ENCODE data around the gene HTR3E.

The HTR3E gene

DNA sequence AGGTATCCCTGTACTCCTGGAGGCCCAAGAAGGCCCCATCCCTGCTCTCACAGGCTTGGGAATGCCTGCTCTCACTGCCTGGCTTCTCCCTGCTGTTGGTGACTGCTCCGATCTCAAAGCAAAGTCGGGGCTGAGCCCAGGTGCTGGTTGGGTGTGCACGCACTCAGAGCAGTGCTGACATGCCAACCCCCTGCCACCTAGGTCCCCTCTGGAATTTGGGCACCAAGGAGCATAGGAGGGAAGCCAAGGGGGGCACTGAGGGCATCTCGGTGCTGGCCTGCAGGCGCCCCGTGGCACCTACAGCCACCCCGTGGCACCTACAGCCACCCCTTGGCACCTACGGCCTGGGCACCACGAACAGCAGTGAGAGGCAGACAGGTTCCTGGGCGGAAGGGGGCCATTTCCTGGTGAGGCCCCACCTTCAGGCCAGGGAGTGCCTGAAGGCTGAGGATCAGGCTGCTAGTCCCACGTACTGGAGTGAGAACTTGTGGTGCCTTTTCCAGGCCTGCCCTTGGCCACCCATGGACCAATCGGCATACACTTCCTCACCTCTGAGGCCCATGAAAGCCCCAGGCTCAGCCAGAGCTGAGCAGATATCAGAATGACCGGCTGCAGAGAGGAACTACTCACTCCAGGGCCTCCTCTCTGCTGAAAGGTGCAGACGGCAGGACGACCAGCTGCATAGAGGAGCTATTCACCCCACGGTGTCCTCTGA, 15.6 kb upstream of the HTR3E start:
- no peak for TF ChIP-seq CTCF (conservative IDR thresholded peaks at IDR 0.05; ENCODE audit: low read depth, low read length)
- H3K4me3 ChIP-seq (ENCODE audit: low read depth, low read length) = no peak overlapping the region
- DNase-seq (ENCODE audit: low read depth) = no peak

DNA sequence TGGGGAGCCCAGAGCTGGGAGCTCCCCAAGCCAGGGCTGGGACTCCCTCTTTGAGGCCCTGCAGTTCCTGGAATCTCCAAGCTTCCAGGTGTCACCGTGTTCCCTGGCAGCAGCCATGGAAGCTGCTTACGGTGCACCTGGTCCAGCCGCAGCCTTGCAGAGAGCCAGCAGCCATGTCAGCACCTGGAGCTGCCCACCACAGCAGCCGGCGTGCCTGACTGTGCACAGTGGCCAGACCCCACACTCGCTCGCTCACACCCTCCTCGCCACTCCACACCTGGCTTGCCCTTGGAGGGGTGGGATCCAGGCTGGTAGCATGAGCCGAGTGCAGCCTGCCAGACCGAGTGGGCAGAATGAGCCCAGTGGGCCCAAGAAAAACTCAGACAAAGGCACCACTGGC, 14.8 kb upstream of the HTR3E start:
- no peak for DNase-seq (ENCODE audit: low read depth)
- TF ChIP-seq CTCF (conservative IDR thresholded peaks at IDR 0.05; ENCODE audit: low read depth, low read length) = no peak
- no peak overlapping the region for H3K4me3 ChIP-seq (ENCODE audit: low read depth, low read length)

GRCh38 chr3:184082465-184082864, 14.4 kb upstream of the HTR3E start:
- H3K4me3 ChIP-seq (ENCODE audit: low read depth, low read length) = no peak overlapping the region
- DNase-seq (ENCODE audit: low read depth) = no peak
- no peak for TF ChIP-seq CTCF (conservative IDR thresholded peaks at IDR 0.05; ENCODE audit: low read depth, low read length)

DNA sequence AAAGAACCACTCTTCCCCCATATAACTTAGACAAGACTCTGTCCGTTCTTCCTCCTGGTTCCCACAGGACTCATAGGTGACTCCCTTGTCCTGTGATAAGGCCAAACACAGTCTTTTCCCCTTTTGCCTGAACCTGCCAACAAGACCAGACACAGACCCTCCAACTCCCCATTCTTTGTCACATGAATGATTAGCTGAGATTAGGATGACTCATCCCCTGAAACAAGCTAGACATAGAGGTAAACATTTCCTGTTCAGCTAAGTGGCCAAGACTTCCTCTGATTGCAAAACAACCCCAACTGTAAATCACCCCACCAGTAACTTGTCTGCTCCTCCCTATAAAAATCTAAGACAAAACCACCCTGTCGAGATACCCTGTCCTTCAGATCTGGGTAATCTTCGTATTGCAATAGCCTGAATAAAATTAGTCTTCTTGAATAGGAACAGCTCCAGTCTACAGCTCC, 11.4 kb upstream of the HTR3E start:
- no peak overlapping the region for H3K4me3 ChIP-seq (ENCODE audit: low read depth, low read length)
- DNase-seq (ENCODE audit: low read depth) = peak; percentile 61
- TF ChIP-seq CTCF (conservative IDR thresholded peaks at IDR 0.05; ENCODE audit: low read depth, low read length) = no peak

DNA sequence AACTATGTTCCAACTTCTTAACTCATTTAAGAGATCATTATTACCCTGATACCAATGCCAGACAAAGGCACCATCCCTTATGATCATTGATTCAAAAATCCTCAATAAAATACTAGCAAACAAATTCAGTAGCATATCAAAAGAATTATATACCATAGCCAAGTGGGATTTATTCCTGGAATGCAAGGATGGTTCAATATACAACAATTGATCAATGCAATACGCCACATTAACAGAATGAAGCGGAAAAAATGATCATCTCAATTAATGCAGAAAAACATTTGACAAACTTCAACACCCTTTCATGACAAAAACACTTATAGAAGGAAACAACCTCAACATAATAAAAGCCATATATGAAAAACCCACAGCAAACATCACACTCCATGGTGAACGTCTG, 4.7 kb upstream of the HTR3E start:
- no peak for DNase-seq (ENCODE audit: low read depth)
- H3K4me3 ChIP-seq (ENCODE audit: low read depth, low read length) = no peak overlapping the region
- TF ChIP-seq CTCF (conservative IDR thresholded peaks at IDR 0.05; ENCODE audit: low read depth, low read length) = no peak

- TF ChIP-seq CTCF (conservative IDR thresholded peaks at IDR 0.05; ENCODE audit: low read depth, low read length) = no peak
- DNase-seq (ENCODE audit: low read depth) = no peak
- no peak overlapping the region for H3K4me3 ChIP-seq (ENCODE audit: low read depth, low read length)
These were observed 692 bp downstream of the HTR3E start for GRCh38 chr3:184097556-184097955.

Data from choroid plexus epithelial cell (primary cell).